HepG2 (cell line): ENCODE results near the gene NEK7. TPM values are rescaled to one million over a fixed set of nuclear protein-coding genes. Genes with fewer than 3 reads are reported as not detected.
A peak's percentile ranks its signal among the peaks of the same experiment; 100 is the strongest.

ENCODE experiments used
- ATAC-seq: fragments of 200-7000 bp; cut with Tn5 transposase; 3 replicates; pipeline ENCODE4 v1.9.1; 2020; ENCODE audit warnings: mild to moderate bottlenecking, moderate library complexity
- BruUV-seq: library from RNA; stranded (reverse); fragments of 400-500 nt; replicated peaks from 2 replicates; lab custom pipeline; 2021; lab: Mats Ljungman, UMichigan
- CTCF ChIA-PET: fragments of 300-600 bp; formaldehyde crosslinking; extraction: SDS; loops from one replicate; lab custom pipeline; 2021; ENCODE audit warnings: low total read pairs, inconsistent platforms, low intra/inter-chr PET ratio; lab: Yijun Ruan, JAX
- POLR2A ChIA-PET: fragments of 350-600 bp; sonication (Branson Sonifier 250); formaldehyde crosslinking; loops from one replicate; lab custom pipeline; 2020; ENCODE audit warnings: antibody characterized with exemption, inconsistent platforms; lab: Yijun Ruan, JAX
- DNase-seq: peaks from one replicate; pipeline ENCODE4 v3.0.0-alpha.2; 2015; ENCODE audit warnings: low spot score
- FAIRE-seq: peaks from 3 replicates; lab custom pipeline; 2011; peaks lifted over from hg19 to GRCh38; lab: Jason Lieb, UNC
- H2AFZ ChIP-seq: one replicate; pipeline ENCODE4 v1.6.1; 2011; ENCODE audit warnings: low read length, inconsistent platforms
- H3K27ac ChIP-seq: fragments of 300-600 bp; 3 replicates; pipeline ENCODE4 v1.8.0; 2011; ENCODE audit warnings: mixed run types, mild to moderate bottlenecking, mixed read lengths, low read length, inconsistent platforms; ENCODE audit not compliant: insufficient read depth; ENCODE audit errors: extremely low read length
- H3K27me3 ChIP-seq, 2 experiments: fragments of 200-600 bp in 1 of 2; 2 replicates in 1 of 2; 3 replicates in 1 of 2; pipeline versions ENCODE4 v1.6.0 to v1.8.0; 2011; ENCODE audit warnings: low read length in 2 of 2, mild to moderate bottlenecking in 2 of 2, moderate library complexity in 2 of 2, inconsistent platforms in 1 of 2; ENCODE audit not compliant: insufficient read depth in 2 of 2, control insufficient read depth in 1 of 2
- H3K36me3 ChIP-seq, 2 experiments: fragments of 200-600 bp in 1 of 2; replicated peaks in 1 of 2; 2 replicates in 1 of 2; 3 replicates in 1 of 2; pipeline versions ENCODE4 v1.5.1 to v1.8.0; 2011; ENCODE audit warnings: low read length in 2 of 2, inconsistent platforms in 1 of 2; ENCODE audit not compliant: insufficient read depth in 2 of 2, control insufficient read depth in 1 of 2
- H3K4me1 ChIP-seq: 2 replicates; pipeline ENCODE4 v1.5.1; 2012; ENCODE audit warnings: low read length, inconsistent platforms; ENCODE audit not compliant: insufficient read depth
- H3K4me2 ChIP-seq: 2 replicates; pipeline ENCODE4 v1.6.0; 2011; ENCODE audit warnings: low read depth, low read length, inconsistent platforms
- H3K4me3 ChIP-seq, 3 experiments: fragments of 200-600 bp in 1 of 3; sonication (generic), shearing (Covaris generic) in 1 of 3; replicated peaks in 1 of 3; 2 replicates each; pipeline ENCODE4 v1.5.1; 2011 to 2016; ENCODE audit warnings: low read length in 3 of 3, inconsistent platforms in 2 of 3, low read depth in 2 of 3, mild to moderate bottlenecking in 2 of 3, control low read depth in 1 of 3, mixed read lengths in 1 of 3; ENCODE audit not compliant: insufficient read depth in 1 of 3
- H3K79me2 ChIP-seq: one replicate; pipeline ENCODE4 v1.6.1; 2011; ENCODE audit warnings: low read length, inconsistent platforms; ENCODE audit not compliant: insufficient read depth
- H3K9ac ChIP-seq: 2 replicates; pipeline ENCODE4 v1.6.0; 2011; ENCODE audit warnings: mild to moderate bottlenecking, low read depth, low read length, inconsistent platforms; ENCODE audit not compliant: insufficient read depth
- H3K9me3 ChIP-seq: 2 replicates; pipeline ENCODE4 v1.5.1; 2012; ENCODE audit warnings: mild to moderate bottlenecking, low read length
- H4K20me1 ChIP-seq: 2 replicates; pipeline ENCODE4 v1.6.0; 2011; ENCODE audit warnings: inconsistent platforms, mild to moderate bottlenecking, low read length, moderate library complexity; ENCODE audit not compliant: insufficient read depth
- EZH2 ChIP-seq: conservative IDR thresholded peaks from 2 replicates; pipeline ENCODE4 v1.6.1; 2012; ENCODE audit warnings: mild to moderate bottlenecking, low read depth, low read length, moderate library complexity
- GPN1 ChIP-seq: sonication (generic); formaldehyde crosslinking; IDR thresholded peaks from 2 replicates; pipeline ENCODE4 v1.5.1; 2020; ENCODE audit warnings: missing genetic modification reagents, borderline replicate concordance
- KLF6 ChIP-seq: IDR thresholded peaks from 2 replicates; pipeline ENCODE4 v1.8.0; 2016; ENCODE audit warnings: missing biosample characterization, missing genetic modification reagents
- PRPF4 ChIP-seq: fragments of 200-400 bp; formaldehyde crosslinking; IDR thresholded peaks from 2 replicates; pipeline ENCODE4 v1.6.1; 2016; ENCODE audit warnings: low read length, low read depth; ENCODE audit not compliant: poor library complexity, severe bottlenecking
- STAG1 ChIP-seq: sonication (generic); formaldehyde crosslinking; IDR thresholded peaks from 2 replicates; pipeline ENCODE4 v1.4.0; 2020; ENCODE audit warnings: missing genetic modification reagents
- ZNF274 ChIP-seq: sonication (generic); formaldehyde crosslinking; IDR thresholded peaks from 2 replicates; pipeline ENCODE4 v1.5.1; 2020; ENCODE audit warnings: mild to moderate bottlenecking, missing genetic modification reagents
- ZNF484 ChIP-seq: sonication (generic); formaldehyde crosslinking; IDR thresholded peaks from 2 replicates; pipeline ENCODE4 v1.5.1; 2020; ENCODE audit warnings: mild to moderate bottlenecking, low read depth, missing genetic modification reagents, borderline replicate concordance
- ZNF530 ChIP-seq: sonication (generic); formaldehyde crosslinking; IDR thresholded peaks from 2 replicates; pipeline ENCODE4 v1.5.0; 2020; ENCODE audit warnings: low read depth, mild to moderate bottlenecking, missing genetic modification reagents
- ZSCAN12 ChIP-seq: sonication (generic); formaldehyde crosslinking; IDR thresholded peaks from 2 replicates; pipeline ENCODE4 v1.9.0; 2021; ENCODE audit warnings: mild to moderate bottlenecking, missing genetic modification reagents
- WGBS: methylation state at CpG from one replicate; pipeline ENCODE4 v1.1.6; 2017; ENCODE audit warnings: low lambda C conversion rate; 5-methylcytosine and 5-hydroxymethylcytosine counted together
- in situ Hi-C: cut with HindIII; loops from 2 replicates; pipeline ENCODE4 v1.10.0; 2017; ENCODE audit warnings: low pct_unique_long_range_greater_than_20kb; ENCODE audit not compliant: extremely low pct_ligation_motif_present
- intact Hi-C: fragments of 100-400 bp; cut with micrococcal nuclease; formaldehyde crosslinking; loops from one replicate; pipeline ENCODE4 v1.10.0; 2022; ENCODE audit not compliant: unreplicated experiment
- polyA plus RNA-seq, 8 experiments: library from polyadenylated mRNA; depleted of rRNA in 3 of 8; stranded (reverse) in 7 of 8; unstranded in 1 of 8; fragments of >200 nt; fragmentation: Illumina TruSeq in 4 of 8; extraction: Trizol in 4 of 8; gene quantifications; 2 replicates each; pipeline versions ENCODE4 v1.2.1 to v1.2.3, GENCODE V29; 2011 to 2016; ENCODE audit warnings: low read depth in 4 of 8, missing spikeins in 1 of 8, mixed read lengths in 1 of 8; ENCODE audit not compliant: insufficient read depth in 1 of 8
- total RNA-seq, 5 experiments: library from RNA; depleted of rRNA; stranded (reverse); fragments of >200 nt; fragmentation: Illumina TruSeq; extraction: Trizol; gene quantifications; 2 replicates each; pipeline ENCODE4 v1.2.3, GENCODE V29; 2016; ENCODE audit warnings: low read depth in 1 of 5
- TF ChIP-seq, protein P1 (sequence below): sonication (generic); formaldehyde crosslinking; IDR thresholded peaks from 2 replicates; pipeline ENCODE4 v1.4.0; 2020; ENCODE audit warnings: missing genetic modification reagents, borderline replicate concordance
- TF ChIP-seq, protein P2 (sequence below): sonication (generic); formaldehyde crosslinking; IDR thresholded peaks from 2 replicates; pipeline ENCODE4 v1.5.0; 2020; ENCODE audit warnings: mild to moderate bottlenecking, missing genetic modification reagents, moderate library complexity
- TF ChIP-seq, protein P3 (sequence below): sonication (generic); formaldehyde crosslinking; IDR thresholded peaks from 2 replicates; pipeline ENCODE4 v1.5.1; 2020; ENCODE audit warnings: missing genetic modification reagents, mild to moderate bottlenecking, borderline replicate concordance

Gene NEK7
- total and polyA plus RNA-seq, 2 of the 13 experiments (the other 11 are each of a cell fraction or from before 2014, with no cell fraction given): 18.1 to 19.2 TPM

DNA sequence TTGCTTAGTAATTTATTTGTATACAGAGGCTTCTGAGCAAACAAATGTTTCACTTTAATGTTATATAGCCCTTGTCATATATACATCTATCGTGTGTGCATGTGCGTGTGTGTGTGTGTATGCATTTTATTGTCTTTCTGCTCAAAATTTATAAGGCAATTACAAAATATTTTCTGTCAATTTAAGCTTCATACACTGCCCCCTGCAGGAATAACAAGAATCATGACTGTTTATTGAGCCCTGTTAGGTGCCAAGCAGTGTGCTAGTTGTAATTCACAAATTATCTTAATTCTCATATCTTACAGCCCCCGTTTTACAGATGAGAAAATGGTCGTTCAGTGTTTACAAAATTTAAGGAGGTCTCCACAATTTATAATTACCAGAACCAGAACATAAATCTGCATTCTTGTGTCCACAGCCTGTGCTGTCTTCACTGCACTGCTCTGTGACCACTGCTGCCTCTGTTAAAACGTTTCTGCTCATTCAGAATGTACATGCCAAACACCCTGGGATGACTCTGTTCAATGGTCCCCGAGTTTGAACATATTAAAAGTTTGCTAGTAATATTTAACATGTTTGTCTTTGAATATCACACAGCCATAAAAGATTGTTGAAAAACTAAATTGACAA lies 202.3 kb downstream of the NEK7 start:
- Histone ChIP-seq H3K4me1 (no peaks in the 10 kb centered on the region), H3K9ac (no peak overlapping the region), H3K36me3 (no peaks in the 10 kb centered on the region), H3K27ac (no peak overlapping the region), H3K4me3 (no peak overlapping the region), H3K9me3 (no peaks in the 10 kb centered on the region), H3K79me2 (no peaks in the 10 kb centered on the region), H3K4me2 (no peak overlapping the region), H3K27me3 (no peaks in the 10 kb centered on the region), H2AFZ (no peak overlapping the region), H4K20me1 (no peaks in the 10 kb centered on the region)
- no peak for FAIRE-seq
- ChIA-PET CTCF (interaction anchor here (2.2 kb wide), 1 partner anchor 271 kb away, joined by 8 read pairs; no protein-coding TSS in a partner anchor), POLR2A (no interaction called here)
- WGBS: 0% methylated on average over 6 of the region's 6 CpGs
- ATAC-seq: no peak
- DNase-seq: peak; percentile 2
- in situ Hi-C loops (no loop called here), intact Hi-C loops (loop anchor here (1.0 to 5.0 kb wide), 2 partner anchors 202 to 271 kb away; partner anchors contain the start of gene NEK7)
- TF ChIP-seq ZNF274 (CRISPR knock-in tag) (no peak), PRPF4 (no peak), EZH2 (no peak), ZSCAN12 (CRISPR knock-in tag) (no peak), KLF6 (CRISPR knock-in tag) (no peak), ZNF484 (CRISPR knock-in tag) (no peak), GPN1 (CRISPR knock-in tag) (no peak), STAG1 (peak; percentile 50), ZNF530 (CRISPR knock-in tag) (no peak)
- TF ChIP-seq, protein P1, sequence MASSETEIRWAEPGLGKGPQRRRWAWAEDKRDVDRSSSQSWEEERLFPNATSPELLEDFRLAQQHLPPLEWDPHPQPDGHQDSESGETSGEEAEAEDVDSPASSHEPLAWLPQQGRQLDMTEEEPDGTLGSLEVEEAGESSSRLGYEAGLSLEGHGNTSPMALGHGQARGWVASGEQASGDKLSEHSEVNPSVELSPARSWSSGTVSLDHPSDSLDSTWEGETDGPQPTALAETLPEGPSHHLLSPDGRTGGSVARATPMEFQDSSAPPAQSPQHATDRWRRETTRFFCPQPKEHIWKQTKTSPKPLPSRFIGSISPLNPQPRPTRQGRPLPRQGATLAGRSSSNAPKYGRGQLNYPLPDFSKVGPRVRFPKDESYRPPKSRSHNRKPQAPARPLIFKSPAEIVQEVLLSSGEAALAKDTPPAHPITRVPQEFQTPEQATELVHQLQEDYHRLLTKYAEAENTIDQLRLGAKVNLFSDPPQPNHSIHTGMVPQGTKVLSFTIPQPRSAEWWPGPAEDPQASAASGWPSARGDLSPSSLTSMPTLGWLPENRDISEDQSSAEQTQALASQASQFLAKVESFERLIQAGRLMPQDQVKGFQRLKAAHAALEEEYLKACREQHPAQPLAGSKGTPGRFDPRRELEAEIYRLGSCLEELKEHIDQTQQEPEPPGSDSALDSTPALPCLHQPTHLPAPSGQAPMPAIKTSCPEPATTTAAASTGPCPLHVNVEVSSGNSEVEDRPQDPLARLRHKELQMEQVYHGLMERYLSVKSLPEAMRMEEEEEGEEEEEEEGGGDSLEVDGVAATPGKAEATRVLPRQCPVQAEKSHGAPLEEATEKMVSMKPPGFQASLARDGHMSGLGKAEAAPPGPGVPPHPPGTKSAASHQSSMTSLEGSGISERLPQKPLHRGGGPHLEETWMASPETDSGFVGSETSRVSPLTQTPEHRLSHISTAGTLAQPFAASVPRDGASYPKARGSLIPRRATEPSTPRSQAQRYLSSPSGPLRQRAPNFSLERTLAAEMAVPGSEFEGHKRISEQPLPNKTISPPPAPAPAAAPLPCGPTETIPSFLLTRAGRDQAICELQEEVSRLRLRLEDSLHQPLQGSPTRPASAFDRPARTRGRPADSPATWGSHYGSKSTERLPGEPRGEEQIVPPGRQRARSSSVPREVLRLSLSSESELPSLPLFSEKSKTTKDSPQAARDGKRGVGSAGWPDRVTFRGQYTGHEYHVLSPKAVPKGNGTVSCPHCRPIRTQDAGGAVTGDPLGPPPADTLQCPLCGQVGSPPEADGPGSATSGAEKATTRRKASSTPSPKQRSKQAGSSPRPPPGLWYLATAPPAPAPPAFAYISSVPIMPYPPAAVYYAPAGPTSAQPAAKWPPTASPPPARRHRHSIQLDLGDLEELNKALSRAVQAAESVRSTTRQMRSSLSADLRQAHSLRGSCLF: no peak
- TF ChIP-seq, protein P2, sequence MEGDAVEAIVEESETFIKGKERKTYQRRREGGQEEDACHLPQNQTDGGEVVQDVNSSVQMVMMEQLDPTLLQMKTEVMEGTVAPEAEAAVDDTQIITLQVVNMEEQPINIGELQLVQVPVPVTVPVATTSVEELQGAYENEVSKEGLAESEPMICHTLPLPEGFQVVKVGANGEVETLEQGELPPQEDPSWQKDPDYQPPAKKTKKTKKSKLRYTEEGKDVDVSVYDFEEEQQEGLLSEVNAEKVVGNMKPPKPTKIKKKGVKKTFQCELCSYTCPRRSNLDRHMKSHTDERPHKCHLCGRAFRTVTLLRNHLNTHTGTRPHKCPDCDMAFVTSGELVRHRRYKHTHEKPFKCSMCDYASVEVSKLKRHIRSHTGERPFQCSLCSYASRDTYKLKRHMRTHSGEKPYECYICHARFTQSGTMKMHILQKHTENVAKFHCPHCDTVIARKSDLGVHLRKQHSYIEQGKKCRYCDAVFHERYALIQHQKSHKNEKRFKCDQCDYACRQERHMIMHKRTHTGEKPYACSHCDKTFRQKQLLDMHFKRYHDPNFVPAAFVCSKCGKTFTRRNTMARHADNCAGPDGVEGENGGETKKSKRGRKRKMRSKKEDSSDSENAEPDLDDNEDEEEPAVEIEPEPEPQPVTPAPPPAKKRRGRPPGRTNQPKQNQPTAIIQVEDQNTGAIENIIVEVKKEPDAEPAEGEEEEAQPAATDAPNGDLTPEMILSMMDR (CRISPR knock-in tag): peak; percentile 53
- TF ChIP-seq, protein P3, sequence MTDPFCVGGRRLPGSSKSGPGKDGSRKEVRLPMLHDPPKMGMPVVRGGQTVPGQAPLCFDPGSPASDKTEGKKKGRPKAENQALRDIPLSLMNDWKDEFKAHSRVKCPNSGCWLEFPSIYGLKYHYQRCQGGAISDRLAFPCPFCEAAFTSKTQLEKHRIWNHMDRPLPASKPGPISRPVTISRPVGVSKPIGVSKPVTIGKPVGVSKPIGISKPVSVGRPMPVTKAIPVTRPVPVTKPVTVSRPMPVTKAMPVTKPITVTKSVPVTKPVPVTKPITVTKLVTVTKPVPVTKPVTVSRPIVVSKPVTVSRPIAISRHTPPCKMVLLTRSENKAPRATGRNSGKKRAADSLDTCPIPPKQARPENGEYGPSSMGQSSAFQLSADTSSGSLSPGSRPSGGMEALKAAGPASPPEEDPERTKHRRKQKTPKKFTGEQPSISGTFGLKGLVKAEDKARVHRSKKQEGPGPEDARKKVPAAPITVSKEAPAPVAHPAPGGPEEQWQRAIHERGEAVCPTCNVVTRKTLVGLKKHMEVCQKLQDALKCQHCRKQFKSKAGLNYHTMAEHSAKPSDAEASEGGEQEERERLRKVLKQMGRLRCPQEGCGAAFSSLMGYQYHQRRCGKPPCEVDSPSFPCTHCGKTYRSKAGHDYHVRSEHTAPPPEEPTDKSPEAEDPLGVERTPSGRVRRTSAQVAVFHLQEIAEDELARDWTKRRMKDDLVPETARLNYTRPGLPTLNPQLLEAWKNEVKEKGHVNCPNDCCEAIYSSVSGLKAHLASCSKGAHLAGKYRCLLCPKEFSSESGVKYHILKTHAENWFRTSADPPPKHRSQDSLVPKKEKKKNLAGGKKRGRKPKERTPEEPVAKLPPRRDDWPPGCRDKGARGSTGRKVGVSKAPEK (CRISPR knock-in tag): no peak
- no TSS peak for BruUV-seq
